ENCODE results near the gene CYB5R3. TPM values are rescaled to one million over a fixed set of nuclear protein-coding genes. Genes with fewer than 3 reads are reported as not detected.

Gene CYB5R3
- total RNA-seq, 1 donor = 84.3 TPM

GRCh38 chr22:42641801-42642413 is 7.3 kb downstream of the CYB5R3 start:
- peaks cover 51% of the 10 kb centered on the region for H4K20me1 ChIP-seq (ENCODE audit: insufficient read depth, low read length)
- no peak overlapping the region for H2AFZ ChIP-seq (ENCODE audit: low read length)
- peaks cover 29% of the 10 kb centered on the region for H3K4me1 ChIP-seq (ENCODE audit: insufficient read depth, low read length)
- peak; percentile 18 for DNase-seq (ENCODE audit: insufficient read length, low spot score, missing footprints)
- no peak overlapping the region for H3K4me2 ChIP-seq (ENCODE audit: insufficient read depth, low read length)
- H3K9me3 ChIP-seq (ENCODE audit: low read depth, low read length) = no peaks in the 10 kb centered on the region
- H3K79me2 ChIP-seq (ENCODE audit: insufficient read depth, low read length) = peaks cover 94% of the 10 kb centered on the region
- no peak overlapping the region for H3K4me3 ChIP-seq (ENCODE audit: insufficient read depth, low read length)
- H3K27ac ChIP-seq (ENCODE audit: low read depth, low read length) = no peak overlapping the region
- TF ChIP-seq, protein P1, sequence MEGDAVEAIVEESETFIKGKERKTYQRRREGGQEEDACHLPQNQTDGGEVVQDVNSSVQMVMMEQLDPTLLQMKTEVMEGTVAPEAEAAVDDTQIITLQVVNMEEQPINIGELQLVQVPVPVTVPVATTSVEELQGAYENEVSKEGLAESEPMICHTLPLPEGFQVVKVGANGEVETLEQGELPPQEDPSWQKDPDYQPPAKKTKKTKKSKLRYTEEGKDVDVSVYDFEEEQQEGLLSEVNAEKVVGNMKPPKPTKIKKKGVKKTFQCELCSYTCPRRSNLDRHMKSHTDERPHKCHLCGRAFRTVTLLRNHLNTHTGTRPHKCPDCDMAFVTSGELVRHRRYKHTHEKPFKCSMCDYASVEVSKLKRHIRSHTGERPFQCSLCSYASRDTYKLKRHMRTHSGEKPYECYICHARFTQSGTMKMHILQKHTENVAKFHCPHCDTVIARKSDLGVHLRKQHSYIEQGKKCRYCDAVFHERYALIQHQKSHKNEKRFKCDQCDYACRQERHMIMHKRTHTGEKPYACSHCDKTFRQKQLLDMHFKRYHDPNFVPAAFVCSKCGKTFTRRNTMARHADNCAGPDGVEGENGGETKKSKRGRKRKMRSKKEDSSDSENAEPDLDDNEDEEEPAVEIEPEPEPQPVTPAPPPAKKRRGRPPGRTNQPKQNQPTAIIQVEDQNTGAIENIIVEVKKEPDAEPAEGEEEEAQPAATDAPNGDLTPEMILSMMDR (IDR thresholded peaks at IDR 0.05; ENCODE audit: extremely low read depth, low read depth, low read length) = no peak
- H3K36me3 ChIP-seq (ENCODE audit: insufficient read depth, low read length) = no peaks in the 10 kb centered on the region
- no peaks in the 10 kb centered on the region for H3K27me3 ChIP-seq (ENCODE audit: insufficient read depth, low read length)

- no peak overlapping the region for H3K27ac ChIP-seq (ENCODE audit: low read depth, low read length)
- peaks cover 84% of the 10 kb centered on the region for H3K79me2 ChIP-seq (ENCODE audit: insufficient read depth, low read length)
- TF ChIP-seq, protein P1 (IDR thresholded peaks at IDR 0.05; ENCODE audit: extremely low read depth, low read depth, low read length) = no peak
- H4K20me1 ChIP-seq (ENCODE audit: insufficient read depth, low read length) = peaks cover 34% of the 10 kb centered on the region
- H3K4me2 ChIP-seq (ENCODE audit: insufficient read depth, low read length) = no peak overlapping the region
- no peak overlapping the region for H2AFZ ChIP-seq (ENCODE audit: low read length)
- DNase-seq (ENCODE audit: insufficient read length, low spot score, missing footprints) = peak; percentile 83
- peaks cover 21% of the 10 kb centered on the region for H3K4me1 ChIP-seq (ENCODE audit: insufficient read depth, low read length)
- H3K36me3 ChIP-seq (ENCODE audit: insufficient read depth, low read length) = peaks cover 5% of the 10 kb centered on the region
- H3K4me3 ChIP-seq (ENCODE audit: insufficient read depth, low read length) = no peak overlapping the region
- H3K9me3 ChIP-seq (ENCODE audit: low read depth, low read length) = no peaks in the 10 kb centered on the region
- no peaks in the 10 kb centered on the region for H3K27me3 ChIP-seq (ENCODE audit: insufficient read depth, low read length)
Observed at GRCh38 chr22:42639541-42640241, 9.5 kb downstream of the CYB5R3 start.

DNA sequence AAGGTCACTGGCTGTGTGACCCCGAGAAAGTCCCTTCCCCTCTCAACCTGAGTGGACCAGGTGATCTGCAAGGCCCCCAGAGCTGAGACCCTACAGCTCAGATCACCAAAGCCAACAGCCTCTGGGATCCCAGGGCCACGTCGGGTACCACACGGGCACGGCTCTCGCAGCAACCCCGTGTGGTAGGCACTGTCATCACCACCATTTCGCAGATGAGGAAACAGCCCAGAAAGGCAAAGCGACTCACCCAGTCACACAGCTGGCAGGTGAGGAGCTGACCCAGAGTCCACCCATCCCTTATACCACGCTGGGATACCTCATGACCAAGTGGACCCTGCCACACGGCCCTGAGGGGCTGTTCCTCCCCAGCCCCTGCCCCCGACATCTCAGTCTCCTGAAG is 11.6 kb downstream of the CYB5R3 start:
- peak overlapping the region; percentile 39 for H3K27ac ChIP-seq (ENCODE audit: low read depth, low read length)
- TF ChIP-seq, protein P1 (IDR thresholded peaks at IDR 0.05; ENCODE audit: extremely low read depth, low read depth, low read length) = no peak
- no peak for DNase-seq (ENCODE audit: insufficient read length, low spot score, missing footprints)

DNA sequence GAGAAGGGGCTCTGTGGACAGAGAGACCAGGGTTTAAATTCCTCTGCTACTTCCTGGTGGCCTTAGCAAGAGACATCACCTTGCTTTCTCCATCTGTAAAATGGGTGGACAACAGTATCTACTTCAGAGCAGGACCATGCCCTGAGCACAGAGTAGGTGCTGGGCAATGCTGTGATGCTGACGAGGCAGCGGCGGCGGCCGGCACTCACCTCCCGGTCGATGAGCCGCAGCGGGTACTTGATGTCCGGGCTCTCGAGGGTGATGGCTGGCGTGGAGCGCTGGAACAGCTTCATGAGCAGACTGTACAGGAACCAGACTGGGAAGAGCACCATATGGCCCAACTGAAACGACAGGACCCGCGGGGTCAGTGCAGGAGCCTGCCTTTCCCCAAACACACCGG is 12.7 kb downstream of the CYB5R3 start:
- H3K4me3 ChIP-seq (ENCODE audit: insufficient read depth, low read length) = no peak overlapping the region
- H3K79me2 ChIP-seq (ENCODE audit: insufficient read depth, low read length) = peaks cover 76% of the 10 kb centered on the region
- H3K36me3 ChIP-seq (ENCODE audit: insufficient read depth, low read length) = peaks cover 22% of the 10 kb centered on the region
- TF ChIP-seq, protein P1 (IDR thresholded peaks at IDR 0.05; ENCODE audit: extremely low read depth, low read depth, low read length) = no peak
- H3K4me1 ChIP-seq (ENCODE audit: insufficient read depth, low read length) = peaks cover 13% of the 10 kb centered on the region
- H3K9me3 ChIP-seq (ENCODE audit: low read depth, low read length) = no peaks in the 10 kb centered on the region
- H3K27ac ChIP-seq (ENCODE audit: low read depth, low read length) = peak overlapping the region; percentile 92
- peaks cover 17% of the 10 kb centered on the region for H4K20me1 ChIP-seq (ENCODE audit: insufficient read depth, low read length)
- no peaks in the 10 kb centered on the region for H3K27me3 ChIP-seq (ENCODE audit: insufficient read depth, low read length)
- H2AFZ ChIP-seq (ENCODE audit: low read length) = no peak overlapping the region
- no peak overlapping the region for H3K4me2 ChIP-seq (ENCODE audit: insufficient read depth, low read length)
- DNase-seq (ENCODE audit: insufficient read length, low spot score, missing footprints) = peak; percentile 6

More for the DNA sequence above, 11.6 kb downstream of the CYB5R3 start:
- H3K4me1 ChIP-seq (ENCODE audit: insufficient read depth, low read length) = peaks cover 13% of the 10 kb centered on the region
- H3K27me3 ChIP-seq (ENCODE audit: insufficient read depth, low read length) = no peaks in the 10 kb centered on the region
- no peak overlapping the region for H3K4me2 ChIP-seq (ENCODE audit: insufficient read depth, low read length)
- peaks cover 16% of the 10 kb centered on the region for H3K36me3 ChIP-seq (ENCODE audit: insufficient read depth, low read length)
- H2AFZ ChIP-seq (ENCODE audit: low read length) = no peak overlapping the region
- H3K4me3 ChIP-seq (ENCODE audit: insufficient read depth, low read length) = no peak overlapping the region
- H3K9me3 ChIP-seq (ENCODE audit: low read depth, low read length) = no peaks in the 10 kb centered on the region
- peaks cover 14% of the 10 kb centered on the region for H4K20me1 ChIP-seq (ENCODE audit: insufficient read depth, low read length)
- peaks cover 76% of the 10 kb centered on the region for H3K79me2 ChIP-seq (ENCODE audit: insufficient read depth, low read length)
